ENCODE results near the gene ZSCAN18. TPM values are rescaled to one million over a fixed set of nuclear protein-coding genes. Genes with fewer than 3 reads are reported as not detected.

Gene ZSCAN18
- total RNA-seq, 1 donor from 2014 or later = 5.3 TPM

DNA sequence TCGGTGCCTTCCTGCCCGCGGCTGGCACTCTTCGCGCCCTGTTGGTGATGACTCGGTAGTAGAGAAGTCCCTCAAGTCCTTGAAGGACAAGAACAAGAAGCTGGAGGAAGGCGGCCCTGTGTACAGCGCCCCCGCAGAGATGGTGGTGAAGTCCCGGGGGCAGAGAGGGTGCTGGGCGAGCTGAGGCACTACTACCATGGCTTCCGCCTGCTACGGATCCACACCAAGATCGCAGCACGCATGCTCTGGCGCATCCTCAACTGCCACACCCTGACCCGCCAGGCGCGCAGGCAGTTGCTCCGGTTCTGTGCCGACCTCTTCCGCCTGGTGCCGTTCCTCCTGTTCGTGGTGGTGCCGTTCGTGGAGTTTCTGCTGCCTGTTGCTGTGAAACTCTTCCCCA lies 53.1 kb downstream of the ZSCAN18 start:
- Mint-ChIP-seq H3K27ac (no peak overlapping the region), H3K36me3 (ENCODE audit: low read depth) (peaks cover 4% of the 10 kb centered on the region), H3K4me3 (no peak overlapping the region), H3K27me3 (no peaks in the 10 kb centered on the region), H3K4me1 (no peaks in the 10 kb centered on the region), H3K9me3 (peaks cover 17% of the 10 kb centered on the region)
- intact Hi-C loops (cut with micrococcal nuclease) = no loop called here
- DNase-seq = no peak

DNA sequence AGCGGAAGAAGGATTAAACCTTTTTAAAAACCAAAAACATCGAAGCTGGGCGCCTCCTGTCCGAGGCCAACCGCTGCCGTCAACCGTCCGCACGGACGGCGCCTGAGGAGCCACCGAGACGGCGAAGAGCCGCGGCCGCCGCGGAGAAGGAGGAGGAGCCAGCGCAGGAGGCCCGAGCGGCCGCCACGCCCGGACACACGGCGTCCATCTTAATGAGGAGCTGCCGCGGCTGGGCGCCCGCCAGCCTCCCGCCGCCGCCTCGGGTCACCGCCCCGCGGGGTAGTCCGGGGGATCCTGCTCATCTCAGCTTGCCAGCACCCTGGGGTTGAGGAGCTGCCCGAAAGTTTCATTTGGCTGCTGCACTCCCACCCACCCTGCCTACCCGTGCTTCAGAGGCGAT lies 53.6 kb downstream of the ZSCAN18 start:
- Mint-ChIP-seq H3K4me1 (no peaks in the 10 kb centered on the region), H3K27ac (no peak overlapping the region), H3K36me3 (ENCODE audit: low read depth) (peaks cover 4% of the 10 kb centered on the region), H3K27me3 (no peaks in the 10 kb centered on the region), H3K4me3 (no peak overlapping the region), H3K9me3 (peaks cover 16% of the 10 kb centered on the region)
- no peak for DNase-seq
- intact Hi-C loops (cut with micrococcal nuclease) = no loop called here

DNA sequence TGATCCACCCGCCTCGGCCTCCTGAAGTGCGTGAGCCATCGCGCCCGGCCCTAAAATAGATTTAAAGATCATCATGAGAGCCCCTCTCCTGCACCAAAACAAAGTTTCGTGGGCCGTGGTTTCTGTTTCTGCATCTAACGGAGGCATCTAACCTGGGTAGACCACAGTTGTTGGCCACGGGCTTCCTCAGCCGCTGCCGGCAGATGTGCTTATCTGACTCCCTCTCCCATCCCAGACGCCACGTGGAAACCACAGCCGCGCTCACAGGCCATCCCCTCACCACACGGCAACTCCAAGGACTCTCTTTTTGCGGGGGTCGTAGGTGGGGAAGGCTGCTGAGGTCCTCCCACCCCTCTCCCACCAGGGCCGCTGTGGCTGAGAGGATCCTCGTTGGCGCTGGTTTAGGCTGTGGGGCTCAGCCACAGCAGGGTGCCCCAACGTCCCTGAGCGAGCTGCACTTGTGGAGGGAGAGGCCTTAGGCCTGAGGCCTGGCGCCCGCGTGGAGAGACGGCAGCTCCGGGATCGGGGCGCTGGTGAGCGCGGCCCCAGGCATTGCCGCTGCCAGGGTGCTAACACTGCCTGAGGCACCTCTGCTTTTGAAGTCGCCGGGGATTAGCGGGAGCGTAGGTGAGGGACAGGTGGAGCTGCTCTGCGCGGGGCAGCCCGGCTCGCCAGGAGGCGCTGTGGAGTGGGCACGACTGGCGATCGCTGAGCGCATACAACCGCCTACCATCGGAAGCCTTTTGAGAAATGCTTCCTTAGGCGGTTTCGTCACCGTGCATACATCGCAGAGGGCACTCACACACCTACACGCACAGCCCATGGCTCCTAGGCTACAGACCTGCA lies 55.3 kb downstream of the ZSCAN18 start:
- Mint-ChIP-seq H3K27me3 (no peaks in the 10 kb centered on the region), H3K4me3 (no peak overlapping the region), H3K4me1 (no peaks in the 10 kb centered on the region), H3K36me3 (ENCODE audit: low read depth) (peaks cover 3% of the 10 kb centered on the region), H3K27ac (no peak overlapping the region), H3K9me3 (peaks cover 13% of the 10 kb centered on the region)
- DNase-seq = no peak
- intact Hi-C loops (cut with micrococcal nuclease) = no loop called here

DNA sequence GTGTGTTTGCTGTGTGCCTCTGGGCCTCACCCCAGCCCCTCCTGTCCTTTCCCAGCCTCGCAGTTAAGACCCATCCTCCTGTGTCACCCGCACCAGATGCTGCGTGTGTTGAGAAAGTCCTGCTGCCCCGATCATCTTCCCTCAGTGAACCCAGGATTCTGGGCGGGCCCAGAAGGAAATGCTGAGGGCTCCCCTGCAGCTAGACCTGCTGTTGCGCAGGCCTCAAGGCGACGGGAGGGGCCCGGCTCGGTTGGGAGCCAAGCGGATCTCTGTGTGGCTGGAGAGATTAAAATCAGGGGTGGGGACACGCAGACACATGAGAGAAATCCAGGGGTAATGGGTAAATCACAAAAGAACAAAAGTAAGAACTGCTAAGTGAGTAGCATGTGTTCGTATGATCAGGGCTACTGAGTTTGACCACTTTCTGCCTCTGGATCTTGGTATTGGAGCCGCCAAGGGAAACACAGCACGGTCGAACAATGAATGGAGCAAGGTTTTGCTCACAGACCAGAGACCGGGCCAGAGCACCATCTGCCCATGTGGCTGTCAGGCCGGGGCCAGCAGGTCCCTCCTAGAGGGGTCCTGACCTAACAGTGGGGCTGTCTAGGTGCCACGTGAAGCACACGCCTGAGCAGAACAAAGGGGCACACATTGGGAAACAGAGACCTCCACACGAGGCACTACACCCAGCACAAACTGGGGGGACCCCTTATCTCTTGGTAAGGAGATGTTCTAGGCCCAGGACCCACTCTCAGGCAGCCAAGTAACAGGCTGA lies 57.1 kb downstream of the ZSCAN18 start:
- DNase-seq = no peak
- intact Hi-C loops (cut with micrococcal nuclease) = no loop called here
- Mint-ChIP-seq H3K4me3 (no peak overlapping the region), H3K9me3 (peaks cover 14% of the 10 kb centered on the region), H3K36me3 (ENCODE audit: low read depth) (peaks cover 3% of the 10 kb centered on the region), H3K27me3 (no peaks in the 10 kb centered on the region), H3K27ac (no peak overlapping the region), H3K4me1 (no peaks in the 10 kb centered on the region)

DNA sequence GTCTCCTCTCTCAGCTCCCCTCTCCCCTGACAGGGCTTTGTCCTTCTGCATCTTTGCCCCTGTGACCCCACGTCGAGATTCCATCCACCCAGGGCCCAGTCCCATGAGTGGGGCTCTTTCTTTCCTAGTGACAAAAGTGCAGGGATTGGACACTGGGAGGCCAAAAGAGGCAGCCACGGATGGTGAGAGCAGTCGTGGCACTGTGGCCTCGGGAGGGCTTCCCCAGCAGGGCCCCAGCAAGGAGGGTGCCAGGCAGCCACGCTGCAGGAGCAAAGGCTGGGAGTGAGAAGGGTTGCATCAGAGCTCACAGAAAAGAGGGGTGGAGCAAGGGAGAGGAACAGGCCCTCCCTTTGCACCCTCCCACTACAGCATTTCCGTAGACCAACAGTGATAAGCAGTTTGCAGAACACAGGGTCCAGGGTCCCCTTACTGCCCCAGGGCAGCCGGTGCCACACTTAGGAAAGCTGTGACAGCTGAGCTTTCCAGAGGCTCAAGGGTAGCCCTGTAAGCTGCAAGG lies 59.3 kb downstream of the ZSCAN18 start:
- Mint-ChIP-seq H3K36me3 (ENCODE audit: low read depth) (peaks cover 10% of the 10 kb centered on the region), H3K4me3 (no peak overlapping the region), H3K27ac (no peak overlapping the region), H3K9me3 (peaks cover 22% of the 10 kb centered on the region), H3K27me3 (peaks cover 1% of the 10 kb centered on the region), H3K4me1 (no peaks in the 10 kb centered on the region)
- DNase-seq = no peak
- intact Hi-C loops (cut with micrococcal nuclease) = no loop called here

DNA sequence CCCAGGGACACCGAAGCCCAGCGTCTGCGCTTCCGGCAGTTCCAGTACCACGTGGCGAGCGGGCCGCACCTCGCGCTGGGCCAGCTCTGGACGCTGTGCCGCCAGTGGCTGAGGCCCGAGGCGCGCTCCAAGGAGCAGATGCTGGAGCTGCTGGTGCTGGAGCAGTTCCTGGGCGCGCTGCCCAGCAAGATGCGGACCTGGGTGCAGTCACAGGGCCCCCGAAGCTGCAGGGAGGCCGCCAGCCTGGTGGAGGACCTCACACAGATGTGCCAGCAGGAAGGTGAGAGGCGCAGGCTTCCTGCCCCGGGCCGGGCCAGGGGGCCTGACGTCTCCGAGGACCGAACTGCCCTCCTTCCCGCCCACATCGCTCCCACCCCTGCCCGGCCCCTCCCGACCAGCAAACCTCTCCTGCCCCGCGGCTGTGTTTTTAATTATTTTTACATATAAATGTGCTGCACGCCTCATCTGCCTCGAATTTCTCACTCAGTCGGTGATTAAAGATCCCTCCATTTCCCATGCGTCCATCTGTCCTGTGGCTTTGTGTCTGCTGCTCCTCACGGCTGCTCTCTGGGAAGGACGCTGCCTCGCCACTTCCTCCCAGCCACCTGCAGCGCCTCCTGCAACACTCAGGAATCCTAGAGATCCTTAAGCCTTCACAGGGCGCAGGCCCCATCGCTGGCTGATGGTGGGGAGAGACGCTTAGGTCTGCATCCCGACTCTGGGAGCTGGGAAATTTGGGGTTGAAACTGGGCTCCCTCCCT lies 59.9 kb downstream of the ZSCAN18 start:
- no peak overlapping the region for H3K4me3 Mint-ChIP-seq

DNA sequence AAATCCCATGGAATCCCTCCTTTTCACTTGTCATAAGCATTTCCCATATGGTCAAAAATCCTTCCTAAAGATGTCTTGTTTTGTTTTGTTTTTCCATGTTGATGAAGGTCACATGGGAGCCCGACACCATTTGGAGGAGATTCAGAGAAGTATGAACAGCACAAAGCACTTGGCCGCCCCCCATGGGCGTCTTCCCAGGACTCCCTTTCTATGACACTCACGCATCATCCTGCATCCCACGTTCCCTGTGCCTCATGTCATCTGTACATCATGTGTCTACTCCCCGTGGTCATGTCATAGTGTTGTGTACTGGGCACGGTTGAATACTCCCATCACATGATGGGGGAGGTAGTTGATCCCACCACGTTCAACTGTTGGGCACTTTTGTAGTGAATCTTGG lies 62.2 kb downstream of the ZSCAN18 start:
- intact Hi-C loops (cut with micrococcal nuclease) = no loop called here
- Mint-ChIP-seq H3K27ac (no peak overlapping the region), H3K4me1 (no peaks in the 10 kb centered on the region), H3K36me3 (ENCODE audit: low read depth) (peaks cover 10% of the 10 kb centered on the region), H3K4me3 (no peak overlapping the region), H3K9me3 (peaks cover 16% of the 10 kb centered on the region), H3K27me3 (peaks cover 1% of the 10 kb centered on the region)
- no peak for DNase-seq

More for the DNA sequence above, 59.9 kb downstream of the ZSCAN18 start:
- Mint-ChIP-seq H3K4me1 (no peaks in the 10 kb centered on the region), H3K36me3 (ENCODE audit: low read depth) (peaks cover 10% of the 10 kb centered on the region), H3K27ac (no peak overlapping the region), H3K9me3 (peaks cover 22% of the 10 kb centered on the region), H3K27me3 (peaks cover 1% of the 10 kb centered on the region)
- intact Hi-C loops (cut with micrococcal nuclease) = no loop called here
- no peak for DNase-seq

DNA sequence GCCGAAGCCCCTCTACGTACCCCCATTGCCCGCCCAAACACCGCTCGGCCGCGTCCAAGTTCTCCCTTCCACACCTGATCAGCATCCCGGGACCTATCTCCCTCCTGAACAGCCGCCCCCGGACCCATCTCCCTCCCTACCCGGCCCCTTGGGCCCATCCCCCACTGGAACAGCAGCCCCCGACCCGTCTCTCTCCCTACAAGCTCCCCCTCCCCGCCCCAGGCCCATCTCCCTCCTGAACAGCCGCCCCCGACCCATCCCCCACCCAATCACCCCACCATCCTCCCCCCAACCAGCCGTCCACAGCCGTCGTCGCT lies 63.6 kb downstream of the ZSCAN18 start:
- intact Hi-C loops (cut with micrococcal nuclease) = no loop called here
- Mint-ChIP-seq H3K36me3 (ENCODE audit: low read depth) (peaks cover 10% of the 10 kb centered on the region), H3K4me3 (no peak overlapping the region), H3K27ac (no peak overlapping the region), H3K4me1 (no peaks in the 10 kb centered on the region), H3K9me3 (peaks cover 16% of the 10 kb centered on the region), H3K27me3 (peaks cover 1% of the 10 kb centered on the region)
- no peak for DNase-seq

Other genes starting within 250 kb of the ZSCAN18 start
- gene ZNF587, start 248.4 kb downstream of the ZSCAN18 start, total RNA-seq = 30.1 and 30.9 TPM in 2 replicates
- gene ZNF814, start 209.2 kb downstream of the ZSCAN18 start, total RNA-seq = 17.5 and 17.7 TPM in 2 replicates
- 9.7 and 11.6 TPM in 2 replicates for gene ZNF417, start 181.6 kb downstream of the ZSCAN18 start, total RNA-seq
- gene ZNF418, start 162.8 kb downstream of the ZSCAN18 start, total RNA-seq = 1.2 and 1.5 TPM in 2 replicates
- gene ZNF256, start 150.5 kb downstream of the ZSCAN18 start, total RNA-seq = 3.2 and 3.9 TPM in 2 replicates
- not detected in 2 replicates for gene C19orf18, start 123.7 kb downstream of the ZSCAN18 start, total RNA-seq
- 6.6 and 7.0 TPM in 2 replicates for gene ZNF606, start 95.4 kb downstream of the ZSCAN18 start, total RNA-seq
- gene ZSCAN1, start 64.2 kb downstream of the ZSCAN18 start, total RNA-seq = not detected in 2 replicates
- gene ZNF135, start 38.9 kb downstream of the ZSCAN18 start, total RNA-seq = 0.05 TPM in 1 of 2 replicates, not detected in the other
- 1.4 and 2.1 TPM in 2 replicates for gene ZNF329, start 52.6 kb upstream of the ZSCAN18 start, total RNA-seq
- gene ZNF274, start 84.8 kb upstream of the ZSCAN18 start, total RNA-seq = 19.4 and 19.8 TPM in 2 replicates
- 52.9 and 55.5 TPM in 2 replicates for gene ZNF544, start 130.7 kb upstream of the ZSCAN18 start, total RNA-seq
- 4.8 and 5.1 TPM in 2 replicates for gene ZNF8, start 180.7 kb upstream of the ZSCAN18 start, total RNA-seq
- 75.2 and 80.7 TPM in 2 replicates for gene ERVK3-1, start 207.1 kb upstream of the ZSCAN18 start, total RNA-seq
- 4.2 and 4.6 TPM in 2 replicates for gene ZSCAN22, start 228.8 kb upstream of the ZSCAN18 start, total RNA-seq